A549 (cell line): ENCODE results near the gene KCNJ10.

Experiments used
- BCL3 ChIP-seq: fragments of >200 bp; sonication (Bioruptor Twin); formaldehyde crosslinking; IDR thresholded peaks from 3 replicates; pipeline ENCODE4 v1.6.1; 2016
- BHLHE40 ChIP-seq: IDR thresholded peaks from 2 replicates; pipeline ENCODE4 v1.6.1; 2012; ENCODE audit warnings: low read depth, low read length, inconsistent platforms
- CTCF ChIP-seq: fragments of >200 bp; sonication (Bioruptor Twin); formaldehyde crosslinking; IDR thresholded peaks from 3 replicates; pipeline ENCODE4 v1.5.1; 2016
- JUNB ChIP-seq: fragments of >200 bp; sonication (Bioruptor Twin); formaldehyde crosslinking; IDR thresholded peaks from 2 replicates; pipeline ENCODE4 v1.6.1; 2016
- KDM5A ChIP-seq: fragments of 200-600 bp; sonication (generic); IDR thresholded peaks from 2 replicates; pipeline ENCODE4 v1.6.1; 2016; ENCODE audit warnings: antibody characterized with exemption, mild to moderate bottlenecking
- POLR2A ChIP-seq: IDR thresholded peaks from 2 replicates; pipeline ENCODE4 v1.6.1; 2012; ENCODE audit warnings: mild to moderate bottlenecking, low read length
- POLR2AphosphoS2 ChIP-seq: conservative IDR thresholded peaks from 2 replicates; pipeline ENCODE4 v1.6.1; 2012; ENCODE audit warnings: low read length, improper control_type of control experiment, inconsistent platforms
- RAD21 ChIP-seq, 2 experiments: fragments of >200 bp in 1 of 2; sonication (Bioruptor Twin) in 1 of 2; formaldehyde crosslinking in 1 of 2; IDR thresholded peaks in 1 of 2; conservative IDR thresholded peaks in 1 of 2; 2 replicates in 1 of 2; 3 replicates in 1 of 2; pipeline ENCODE4 v1.6.1; 2012 to 2018; ENCODE audit warnings: inconsistent platforms in 1 of 2

- TF ChIP-seq CTCF, result no peak
- no peak for TF ChIP-seq POLR2AphosphoS2
- no peak for TF ChIP-seq JUNB
- no peak for TF ChIP-seq KDM5A
- no peak for TF ChIP-seq RAD21 (conservative IDR thresholded peaks at IDR 0.05 in 1 of 2, IDR thresholded peaks at IDR 0.05 in 1 of 2)
- no peak for TF ChIP-seq BCL3
- TF ChIP-seq POLR2A, result no peak
- TF ChIP-seq BHLHE40, result no peak
These were observed 37.7 kb downstream of the KCNJ10 start for GRCh38 chr1:160032165-160032820.
